B cell (primary cell): ENCODE measurements around the gene CORO1C. TPM values are rescaled to one million over a fixed set of nuclear protein-coding genes. Genes with fewer than 3 reads are reported as not detected.

Source experiments
- ATAC-seq: fragments of 200-7000 bp; cut with Tn5 transposase; one replicate; pipeline ENCODE4 v1.10.0; 2021; ENCODE audit warnings: low read depth, mild to moderate bottlenecking, moderate number of reproducible peaks, moderate library complexity
- CTCF ChIA-PET: fragments of 350-600 bp; sonication (Branson Sonifier 250); formaldehyde crosslinking; loops from one replicate; lab custom pipeline; 2021; ENCODE audit warnings: antibody characterized with exemption, inconsistent platforms; lab: Charles Lee
- POLR2A ChIA-PET: fragments of 350-600 bp; sonication (Branson Sonifier 250); formaldehyde crosslinking; loops from one replicate; lab custom pipeline; 2021; ENCODE audit warnings: antibody characterized with exemption; lab: Charles Lee
- DNase-seq: peaks from one replicate; pipeline ENCODE4 v3.0.0; 2013
- H2AFZ ChIP-seq: 2 replicates; pipeline ENCODE4 v1.6.1; 2012; ENCODE audit warnings: mild to moderate bottlenecking, low read depth, low read length; ENCODE audit not compliant: insufficient read depth, poor library complexity, severe bottlenecking
- H3K27ac ChIP-seq, 2 donors: 1 replicate in 1 of 2; 2 replicates in 1 of 2; pipeline ENCODE4 v1.5.1; 2012 to 2013; ENCODE audit warnings: low read length in 2 of 2, mild to moderate bottlenecking in 2 of 2, moderate library complexity in 1 of 2
- H3K27me3 ChIP-seq, 4 experiments: fragments of 200-600 bp in 1 of 4; sonication (generic) in 1 of 4; replicated peaks in 1 of 4; 1 replicate in 2 of 4; 2 replicates in 2 of 4; pipeline versions ENCODE4 v1.6.1 to v1.7.0; 2013 to 2016; ENCODE audit warnings: low read length in 3 of 4, mild to moderate bottlenecking in 2 of 4, mixed read lengths in 1 of 4, moderate library complexity in 1 of 4; ENCODE audit not compliant: insufficient read depth in 4 of 4, control insufficient read depth in 3 of 4; ENCODE audit errors: control extremely low read depth in 1 of 4
- H3K36me3 ChIP-seq, 2 experiments: replicated peaks in 1 of 2; 1 replicate in 1 of 2; 2 replicates in 1 of 2; pipeline versions ENCODE4 v1.6.1 to v1.7.1; 2013; ENCODE audit warnings: low read length in 1 of 2; ENCODE audit not compliant: insufficient read depth in 2 of 2, control insufficient read depth in 1 of 2; ENCODE audit errors: control extremely low read depth in 1 of 2, extremely low read depth in 1 of 2
- H3K4me1 ChIP-seq, 2 donors: fragments of 200-600 bp in 1 of 2; sonication (generic) in 1 of 2; 1 replicate in 1 of 2; 2 replicates in 1 of 2; pipeline versions ENCODE4 v1.5.1 to v1.6.1; 2013 to 2017; ENCODE audit warnings: low read length in 2 of 2; ENCODE audit not compliant: control insufficient read depth in 2 of 2, insufficient read depth in 2 of 2
- H3K4me2 ChIP-seq: replicated peaks from 2 replicates; pipeline ENCODE3; 2012; ENCODE audit warnings: mild to moderate bottlenecking, low read depth, low read length; ENCODE audit not compliant: poor library complexity, severe bottlenecking
- H3K4me3 ChIP-seq, 5 experiments: fragments of 200-600 bp in 1 of 5; sonication (generic) in 1 of 5; 1 replicate in 3 of 5; 2 replicates in 2 of 5; pipeline versions ENCODE4 v1.5.1 to v1.7.0; 2011 to 2016; ENCODE audit warnings: low read length in 4 of 5, mild to moderate bottlenecking in 4 of 5, low read depth in 2 of 5, control low read depth in 1 of 5, moderate library complexity in 1 of 5; ENCODE audit not compliant: insufficient read depth in 1 of 5; ENCODE audit errors: control extremely low read depth in 1 of 5, extremely low read depth in 1 of 5
- H3K79me2 ChIP-seq: fragments of 200-600 bp; sonication (generic); one replicate; pipeline ENCODE4 v1.6.0; 2016; ENCODE audit warnings: low read length; ENCODE audit not compliant: control insufficient read depth, insufficient read depth
- H3K9ac ChIP-seq: fragments of 200-600 bp; sonication (generic); 2 replicates; pipeline ENCODE4 v1.6.1; 2017; ENCODE audit warnings: mild to moderate bottlenecking, low read length, moderate library complexity
- H3K9me3 ChIP-seq, 3 donors: one replicate each; pipeline versions ENCODE4 v1.6.1 to v1.7.1; 2013; ENCODE audit warnings: low read length in 2 of 3; ENCODE audit not compliant: control insufficient read depth in 2 of 3, insufficient read depth in 1 of 3; ENCODE audit errors: control extremely low read depth in 1 of 3
- H4K20me1 ChIP-seq: 2 replicates; pipeline ENCODE4 v1.6.0; 2012; ENCODE audit warnings: mild to moderate bottlenecking, low read length; ENCODE audit not compliant: insufficient read depth, control insufficient read depth, poor library complexity, severe bottlenecking
- H3K27ac Mint-ChIP-seq: one replicate; pipeline ENCODE4 v1.8.0; 2021; ENCODE audit warnings: mixed read lengths
- H3K27me3 Mint-ChIP-seq: one replicate; pipeline ENCODE4 v1.8.0; 2021; ENCODE audit warnings: mixed read lengths
- H3K4me1 Mint-ChIP-seq: one replicate; pipeline ENCODE4 v1.8.0; 2021; ENCODE audit warnings: mixed read lengths
- H3K4me3 Mint-ChIP-seq: one replicate; pipeline ENCODE4 v1.8.0; 2021; ENCODE audit warnings: mixed read lengths
- H3K9me3 Mint-ChIP-seq: one replicate; pipeline ENCODE4 v1.8.0; 2022; ENCODE audit warnings: mixed read lengths; ENCODE audit not compliant: insufficient read depth
- CTCF ChIP-seq: fragments of 200-600 bp; IDR thresholded peaks from one replicate; pipeline ENCODE4 v1.8.0; 2022; ENCODE audit warnings: antibody characterized with exemption, mild to moderate bottlenecking
- EZH2 ChIP-seq: IDR thresholded peaks from 2 replicates; pipeline ENCODE4 v1.6.1; 2012; ENCODE audit warnings: borderline replicate concordance, low read depth, mild to moderate bottlenecking, moderate library complexity, low read length; ENCODE audit not compliant: insufficient read depth, poor library complexity, severe bottlenecking
- whole genome bisulfite sequencing: methylation state at CpG from one replicate; pipeline ENCODE4 v1.1.5; 2013; ENCODE audit warnings: missing lambda C conversion rate; ENCODE audit not compliant: insufficient coverage; 5-methylcytosine and 5-hydroxymethylcytosine counted together
- intact Hi-C: fragments of 100-400 bp; cut with micrococcal nuclease; formaldehyde crosslinking; loops from one replicate; pipeline ENCODE4 v1.10.0; 2022
- polyA plus RNA-seq: library from polyadenylated mRNA; depleted of rRNA; stranded (reverse); fragments of >200 nt; gene quantifications from 2 replicates; pipeline ENCODE4 v1.2.3, GENCODE V29; 2012
- total RNA-seq, 2 donors: library from RNA; stranded (reverse); fragments of 120-200 nt in 1 of 2; gene quantifications; 1 replicate in 1 of 2; 2 replicates in 1 of 2; pipeline versions ENCODE4 v1.2.3 to v1.2.4, GENCODE V29; 2013 to 2022

The CORO1C gene
- total and polyA plus RNA-seq, 2 donors (not counting 1 experiment from before 2014, with no cell fraction given) = 19.2 to 68.0 TPM

- POLR2A ChIA-PET = interaction anchor here (8.6 kb wide), 1 partner anchor 22 kb away, joined by 133 read pairs; the partner anchor contains the start of gene SELPLG
- H2AFZ ChIP-seq = no peak overlapping the region
- peaks cover 60% of the 10 kb centered on the region for H3K4me1 Mint-ChIP-seq
These were observed 117.3 kb downstream of the CORO1C start for GRCh38 chr12:108614041-108614440.

More at GRCh38 chr12:108614041-108614440, 117.3 kb downstream of the CORO1C start:
- Histone ChIP-seq H3K27me3 (peaks cover 0 to 6% (median 1%) of the 10 kb centered on the region in 4 experiments), H3K4me1 (peaks cover 39 to 52% of the 10 kb centered on the region in 2 donors), H3K79me2 (no peaks in the 10 kb centered on the region), H3K9me3 (peaks cover 0 to 22% (median 8%) of the 10 kb centered on the region in 3 donors), H3K36me3 (no peaks in the 10 kb centered on the region), H3K9ac (no peak overlapping the region), H3K4me3 (no peak overlapping the region), H3K4me2 (no peak overlapping the region), H3K27ac (no peak overlapping the region), H4K20me1 (no peaks in the 10 kb centered on the region)
- no peak for DNase-seq
- Mint-ChIP-seq H3K27me3 (peaks cover 6% of the 10 kb centered on the region), H3K4me3 (no peak overlapping the region), H3K9me3 (peaks cover 3% of the 10 kb centered on the region), H3K27ac (peak overlapping the region; percentile 37)
- CTCF ChIA-PET = interaction anchor here (12.0 to 13.8 kb wide), 5 partner anchors 21 to 189 kb away, joined by 102 to 431 read pairs (median 135); partner anchors contain the start of genes ISCU, SART3 and SELPLG
- intact Hi-C loops = no loop called here
- no peak for TF ChIP-seq EZH2
- no peak for TF ChIP-seq CTCF
- WGBS = 90% methylated on average over 4 of the region's 4 CpGs
- ATAC-seq = no peak
